ENCODE results near the gene BICC1. TPM values are rescaled to one million over a fixed set of nuclear protein-coding genes. Genes with fewer than 3 reads are reported as not detected.

Gene BICC1
- total RNA-seq, 1 donor from 2014 or later: 58.0 TPM

DNA sequence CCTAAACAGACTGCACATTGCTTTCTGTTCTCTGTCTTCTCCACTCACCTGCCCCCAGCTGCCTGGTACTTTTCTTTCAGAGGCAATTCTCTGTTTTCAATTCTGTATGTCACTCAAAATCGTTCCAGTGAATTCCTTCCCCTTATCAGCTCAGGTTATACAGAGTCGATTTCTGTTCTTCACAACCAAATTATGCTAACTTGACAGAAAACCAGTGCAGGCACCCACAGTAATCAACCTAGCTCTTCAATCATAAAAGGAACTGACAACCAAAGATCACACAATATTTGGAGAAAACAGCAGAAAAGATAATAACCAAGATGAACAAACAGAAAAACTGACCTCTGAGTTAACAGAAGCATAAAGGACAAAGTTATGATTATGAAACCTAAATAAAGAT, 360.5 kb downstream of the BICC1 start:
- H3K27me3 ChIP-seq (ENCODE audit: control insufficient read depth, insufficient read depth, low read length): no peaks in the 10 kb centered on the region
- no peak overlapping the region for H3K4me3 ChIP-seq (ENCODE audit: low read depth, low read length)
- TF ChIP-seq, protein P1, sequence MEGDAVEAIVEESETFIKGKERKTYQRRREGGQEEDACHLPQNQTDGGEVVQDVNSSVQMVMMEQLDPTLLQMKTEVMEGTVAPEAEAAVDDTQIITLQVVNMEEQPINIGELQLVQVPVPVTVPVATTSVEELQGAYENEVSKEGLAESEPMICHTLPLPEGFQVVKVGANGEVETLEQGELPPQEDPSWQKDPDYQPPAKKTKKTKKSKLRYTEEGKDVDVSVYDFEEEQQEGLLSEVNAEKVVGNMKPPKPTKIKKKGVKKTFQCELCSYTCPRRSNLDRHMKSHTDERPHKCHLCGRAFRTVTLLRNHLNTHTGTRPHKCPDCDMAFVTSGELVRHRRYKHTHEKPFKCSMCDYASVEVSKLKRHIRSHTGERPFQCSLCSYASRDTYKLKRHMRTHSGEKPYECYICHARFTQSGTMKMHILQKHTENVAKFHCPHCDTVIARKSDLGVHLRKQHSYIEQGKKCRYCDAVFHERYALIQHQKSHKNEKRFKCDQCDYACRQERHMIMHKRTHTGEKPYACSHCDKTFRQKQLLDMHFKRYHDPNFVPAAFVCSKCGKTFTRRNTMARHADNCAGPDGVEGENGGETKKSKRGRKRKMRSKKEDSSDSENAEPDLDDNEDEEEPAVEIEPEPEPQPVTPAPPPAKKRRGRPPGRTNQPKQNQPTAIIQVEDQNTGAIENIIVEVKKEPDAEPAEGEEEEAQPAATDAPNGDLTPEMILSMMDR (IDR thresholded peaks at IDR 0.05; ENCODE audit: insufficient read depth, low read length, poor library complexity, severe bottlenecking): no peak
- DNase-seq (ENCODE audit: low read depth): no peak
- H3K36me3 ChIP-seq (ENCODE audit: control insufficient read depth, insufficient read depth, low read length): no peaks in the 10 kb centered on the region

Other genes starting within 250 kb of the BICC1 start
- gene IPMK, start 245.0 kb upstream of the BICC1 start, total RNA-seq: 5.1 and 5.6 TPM in 2 replicates
- 10.1 and 17.0 TPM in 2 replicates for gene CISD1, start 243.7 kb upstream of the BICC1 start, total RNA-seq
- gene UBE2D1, start 177.9 kb upstream of the BICC1 start, total RNA-seq: 24.1 and 27.6 TPM in 2 replicates
- 32.4 and 36.4 TPM in 2 replicates for gene TFAM, start 127.5 kb upstream of the BICC1 start, total RNA-seq

All from kidney epithelial cell (primary cell).